COR-L47 (cell line): Measurements from ENCODE around the gene KRTAP4-6.
"Not testable (repeated sequence)": the region's sequence is repeated elsewhere in the genome, so short reads cannot be mapped to it uniquely, and the experiment has no call there.

ENCODE experiments used
- DNase-seq: peaks from one replicate; lab custom pipeline; 2025; lab: John Stamatoyannopoulos, UW

The KRTAP4-6 gene

DNA sequence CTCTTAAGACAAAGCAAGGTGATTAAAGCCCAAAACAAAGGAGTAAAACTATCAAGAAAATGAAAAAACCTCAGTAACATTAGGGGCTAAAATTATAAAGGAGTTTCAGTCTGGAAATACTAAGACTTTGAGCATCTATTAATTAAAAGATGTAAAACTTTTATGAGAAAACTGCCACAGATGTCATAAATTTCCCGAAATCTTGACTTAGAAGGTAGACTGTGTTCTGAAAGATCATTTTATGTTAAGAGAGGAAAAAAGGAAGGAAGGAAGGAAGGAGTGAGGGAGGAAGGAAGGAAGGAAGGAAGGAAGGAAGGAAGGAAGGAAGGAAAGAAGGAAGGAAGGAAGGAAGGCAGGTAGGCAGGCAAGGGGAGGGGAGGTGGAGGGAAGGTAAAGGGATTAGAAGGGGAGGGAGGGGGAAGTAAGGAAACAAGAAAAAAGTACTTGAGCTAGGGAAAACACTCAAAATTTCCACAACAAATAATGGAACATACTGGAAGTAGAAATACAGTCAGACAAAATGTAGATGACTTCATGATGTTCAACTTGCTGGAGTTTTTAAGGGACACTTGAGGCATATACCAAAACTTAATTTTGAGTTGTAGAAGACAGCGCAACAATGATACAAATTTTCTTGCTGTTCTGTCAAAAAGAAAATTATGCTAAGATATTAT, 7.3 kb upstream of the KRTAP4-6 start:
- no peak for DNase-seq

DNA sequence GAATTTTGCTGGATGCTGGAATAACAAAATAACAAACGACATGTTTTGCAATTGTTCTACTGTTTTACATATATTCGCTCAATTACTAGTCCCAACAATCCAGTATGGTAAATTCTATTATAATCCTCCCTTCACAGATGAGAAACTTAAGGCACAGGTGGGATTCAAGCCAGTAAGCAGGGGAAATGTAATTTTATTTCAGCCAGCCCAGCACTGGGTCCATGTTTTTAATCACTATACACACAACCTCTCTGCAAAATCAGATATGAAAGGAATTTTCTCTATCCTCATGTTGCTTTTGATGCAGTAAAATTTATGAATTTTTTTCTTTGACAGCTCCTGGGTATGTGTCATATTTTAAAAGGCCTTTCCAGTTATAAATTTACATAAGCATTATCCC, 4.9 kb upstream of the KRTAP4-6 start:
- no peak for DNase-seq

DNA sequence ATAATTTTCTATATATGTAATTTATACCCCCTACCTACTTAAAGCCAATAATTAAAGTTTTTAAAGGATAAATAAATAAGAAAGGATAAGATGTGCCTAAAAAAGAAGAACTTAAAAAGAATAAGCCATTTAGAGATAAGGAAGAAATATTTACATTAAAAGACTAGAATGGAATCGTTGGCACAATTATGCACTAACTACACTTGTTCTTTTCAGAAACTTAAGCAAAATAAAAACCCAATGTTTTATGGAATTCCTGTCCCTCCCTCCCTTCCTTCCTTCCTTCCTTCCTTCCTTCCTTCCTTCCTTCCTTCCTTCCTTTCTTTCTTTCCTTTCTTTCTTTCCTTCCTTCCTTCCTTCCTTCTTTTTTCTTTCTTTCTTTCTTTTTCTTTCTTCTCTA, 4.5 kb upstream of the KRTAP4-6 start:
- no peak for DNase-seq

DNA sequence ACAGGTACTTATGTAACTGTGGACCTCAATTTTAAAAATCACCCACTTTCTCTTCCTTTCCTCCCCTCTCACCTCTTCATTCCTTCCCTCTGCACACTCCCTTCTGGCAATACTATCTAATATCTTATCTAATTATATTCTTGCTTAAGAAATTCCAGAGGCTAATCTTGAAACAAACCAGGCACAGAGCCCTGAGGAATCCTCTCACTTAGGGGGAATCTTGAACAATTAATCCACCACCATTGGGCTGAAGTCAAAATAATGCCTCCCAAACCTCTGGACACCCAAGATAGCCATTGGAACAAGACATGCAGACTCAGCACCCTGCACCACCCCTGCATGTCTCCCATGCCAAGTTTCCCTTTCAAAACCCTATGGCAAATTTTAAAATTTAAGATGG, 1.0 kb upstream of the KRTAP4-6 start:
- no peak for DNase-seq

DNA sequence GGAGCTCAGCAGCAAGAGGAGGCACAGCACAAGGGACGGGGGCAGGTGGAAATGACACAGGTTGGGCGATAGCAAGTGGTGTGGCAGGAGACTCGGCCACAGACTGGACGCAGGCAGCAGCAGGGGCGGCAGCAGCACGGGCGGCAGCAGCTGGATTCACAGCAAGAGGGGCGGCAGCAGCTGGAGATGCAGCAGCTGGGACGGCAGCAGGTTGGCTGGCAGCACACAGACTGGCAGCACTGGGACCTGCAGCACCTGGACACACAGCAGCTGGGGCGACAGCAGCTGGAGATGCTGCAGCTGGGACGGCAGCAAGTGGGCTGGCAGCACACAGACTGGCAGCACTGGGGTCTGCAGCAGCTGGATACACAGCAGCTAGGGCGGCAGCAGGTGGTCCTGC, 479 bp downstream of the KRTAP4-6 start:
- not testable (repeated sequence) for DNase-seq

DNA sequence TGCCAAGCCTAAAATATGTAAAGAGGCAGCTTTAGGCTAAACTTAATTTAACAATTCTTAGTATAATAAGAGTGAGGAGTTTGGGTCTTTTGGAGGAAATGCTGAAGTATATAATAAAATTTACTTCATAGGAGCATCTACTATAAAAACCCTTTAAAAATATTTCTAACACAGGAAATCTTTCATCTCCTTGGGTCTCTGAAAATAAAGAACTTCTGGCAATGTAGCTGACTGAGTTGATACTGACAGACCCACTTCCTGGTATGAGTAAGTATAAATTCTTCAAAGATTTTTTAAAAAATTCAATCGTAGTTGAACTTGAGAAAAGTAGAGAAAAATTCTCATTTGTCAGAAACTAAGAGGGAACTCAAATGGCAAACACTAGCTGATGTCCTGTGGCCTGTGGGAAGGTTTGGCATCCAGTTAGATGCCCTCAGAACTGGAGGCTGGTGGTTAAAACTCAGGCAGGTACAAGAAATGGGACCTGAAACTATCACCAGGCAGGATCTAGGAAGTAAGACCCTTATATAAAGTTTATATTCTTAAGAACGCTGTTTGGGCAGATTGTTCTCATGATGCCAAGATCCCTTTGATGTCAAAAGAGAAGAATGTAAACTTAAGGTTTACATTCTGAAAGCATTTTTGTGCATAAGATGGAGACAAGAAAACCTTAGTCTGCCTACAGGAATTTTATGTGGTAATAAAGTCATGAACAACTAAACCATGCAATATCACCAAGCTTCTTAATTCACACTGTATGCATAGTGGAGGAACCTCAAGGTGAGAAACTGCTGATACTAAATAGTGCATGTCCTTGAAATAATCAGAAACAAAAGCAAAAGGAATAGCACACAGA, 6.2 kb downstream of the KRTAP4-6 start:
- DNase-seq, result no peak

DNA sequence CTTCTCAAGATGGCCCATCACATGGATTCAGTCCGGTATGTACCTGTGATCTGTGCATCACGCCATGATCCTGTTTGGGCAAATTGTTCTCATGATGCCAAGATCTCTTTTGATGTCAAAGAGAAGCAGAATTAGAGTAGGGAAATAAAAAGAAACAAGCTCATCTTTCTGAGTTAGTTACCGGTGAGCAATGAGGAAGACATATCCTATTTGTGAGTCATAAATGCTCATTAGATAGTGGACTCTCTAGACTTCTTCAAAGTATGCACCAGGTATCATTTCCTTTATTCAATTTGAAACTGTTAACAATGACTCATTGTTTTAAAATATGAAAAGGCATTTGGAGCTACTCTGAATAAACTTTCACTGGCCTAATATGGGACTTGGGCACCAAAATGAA, 8.4 kb downstream of the KRTAP4-6 start:
- DNase-seq, result no peak

DNA sequence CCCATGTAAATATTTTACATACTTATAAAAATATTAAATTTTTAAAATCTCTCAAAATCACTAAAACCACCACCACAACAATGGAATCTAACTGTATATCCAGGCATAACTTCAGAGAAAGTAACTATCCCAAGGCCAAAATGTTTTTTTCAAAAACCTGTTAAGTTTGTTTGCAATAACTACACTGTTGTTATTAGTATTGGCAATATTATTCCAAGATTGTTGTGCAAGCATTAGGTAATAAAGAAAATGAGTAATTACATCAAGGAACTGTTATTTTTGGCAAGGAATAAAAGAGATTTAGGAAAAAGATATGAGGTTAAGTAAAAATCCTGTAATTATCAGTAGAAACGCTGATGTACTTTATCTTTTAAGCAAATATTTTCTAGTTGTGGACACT, 13.0 kb downstream of the KRTAP4-6 start:
- no peak for DNase-seq

DNA sequence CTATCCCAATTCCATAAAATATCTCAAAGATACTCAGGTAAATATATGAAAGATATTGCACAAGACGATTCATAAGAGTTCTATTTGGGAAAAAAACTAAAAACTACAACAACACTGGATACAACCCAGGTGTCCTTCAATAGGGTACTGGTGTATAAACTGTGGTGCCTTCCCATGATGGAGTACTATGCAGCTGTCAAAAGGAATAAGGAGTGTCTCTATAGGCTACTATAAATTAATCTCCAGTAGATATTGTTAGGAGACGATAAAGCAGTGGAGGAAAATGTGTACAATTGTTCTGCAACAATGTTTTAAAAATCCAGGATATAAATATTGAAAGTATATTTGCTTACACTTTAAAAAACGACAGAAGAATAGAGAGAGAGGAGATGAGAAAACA, 13.9 kb downstream of the KRTAP4-6 start:
- no peak for DNase-seq

DNA sequence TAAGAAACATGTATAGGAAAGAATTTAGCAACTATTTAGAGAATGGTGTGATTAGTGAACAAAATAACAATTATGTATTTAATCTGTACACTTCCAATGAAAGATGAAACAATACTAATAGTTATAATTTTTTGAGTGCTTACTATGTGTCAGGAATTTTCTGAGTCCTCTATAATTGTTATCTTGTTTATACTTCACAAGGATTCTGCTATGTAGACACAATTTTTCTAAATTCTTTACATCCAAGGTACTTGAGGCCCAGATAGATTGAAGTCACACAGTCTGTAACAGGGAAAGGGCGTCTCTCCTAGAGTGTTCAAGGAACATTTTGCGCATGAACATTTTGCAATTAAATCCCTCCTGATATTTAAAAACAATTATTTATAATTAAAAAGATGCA, 15.3 kb downstream of the KRTAP4-6 start:
- DNase-seq, result no peak

DNA sequence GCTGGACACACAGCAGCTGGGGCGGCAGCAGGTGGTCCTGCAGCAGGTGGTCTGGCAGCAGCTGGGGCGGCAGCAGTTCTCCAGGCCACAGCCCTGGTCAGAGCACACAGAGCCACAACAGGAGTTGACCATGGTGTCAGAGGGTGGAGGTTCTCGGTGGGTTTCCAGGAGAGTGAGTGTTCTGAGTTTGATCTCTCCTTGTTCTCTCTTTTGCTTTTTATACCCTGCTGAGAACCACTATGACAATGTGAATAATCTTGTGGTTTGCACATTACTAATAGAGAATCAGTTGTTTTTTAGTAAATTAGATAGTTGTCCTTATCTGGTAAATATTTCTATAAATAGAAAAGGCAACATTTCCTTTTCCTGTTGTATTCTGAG, 16.4 kb downstream of the KRTAP4-6 start, which contains the start of gene KRTAP4-12:
TSS of gene KRTAP4-12 (minus strand) at position 192 of the 381 bp plus-strand sequence. CDS start at position 132, 60 bp downstream.
- DNase-seq, result not testable (repeated sequence)

DNA sequence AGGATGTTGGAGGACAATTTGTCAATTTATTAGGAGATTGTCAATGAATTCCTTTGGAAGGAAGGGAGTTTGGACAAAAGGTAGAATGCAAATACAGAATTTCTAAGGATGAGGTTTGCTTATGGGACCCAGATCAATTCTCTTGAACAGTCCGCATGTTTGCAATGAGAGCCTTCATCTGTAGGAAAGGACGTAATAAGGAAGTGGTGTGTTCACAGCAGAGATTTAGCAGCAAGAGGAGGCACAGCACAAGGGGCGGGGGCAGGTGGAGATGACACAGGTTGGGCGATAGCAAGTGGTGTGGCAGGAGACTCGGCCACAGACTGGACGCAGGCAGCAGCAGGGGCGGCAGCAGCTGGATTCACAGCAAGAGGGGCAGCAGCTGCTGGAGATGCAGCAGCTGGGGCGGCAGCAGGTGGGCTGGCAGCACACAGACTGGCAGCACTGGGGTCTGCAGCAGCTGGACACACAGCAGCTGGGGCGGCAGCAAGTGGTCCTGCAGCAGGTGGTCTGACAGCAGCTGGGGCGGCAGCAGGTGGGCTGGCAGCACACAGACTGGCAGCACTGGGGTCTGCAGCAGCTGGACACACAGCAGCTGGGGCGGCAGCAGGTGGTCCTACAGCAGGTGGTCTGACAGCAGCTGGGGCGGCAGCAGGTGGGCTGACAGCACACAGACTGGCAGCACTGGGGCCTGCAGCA, 16.9 kb downstream of the KRTAP4-6 start:
- not testable (repeated sequence) for DNase-seq

DNA sequence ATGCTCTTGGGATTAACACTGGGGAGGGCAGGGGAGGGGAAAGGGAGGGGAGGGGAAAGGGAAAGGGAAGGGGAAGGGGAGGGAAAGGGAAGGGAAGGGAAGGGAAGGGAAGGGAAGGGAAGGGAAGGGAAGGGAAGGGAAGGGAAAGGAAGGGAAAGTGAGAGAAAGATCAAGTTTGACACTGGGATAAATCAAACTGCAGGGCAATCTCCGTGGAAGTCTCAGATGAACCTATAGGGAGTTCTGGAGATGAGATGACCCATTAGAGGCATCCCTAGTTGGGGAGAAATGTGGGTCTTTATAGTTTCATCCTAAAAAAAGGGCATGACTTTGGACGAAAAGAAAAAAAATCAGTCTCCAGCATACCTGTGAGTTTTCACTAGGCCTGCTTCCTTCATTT, 18.6 kb downstream of the KRTAP4-6 start:
- DNase-seq, result no peak

DNA sequence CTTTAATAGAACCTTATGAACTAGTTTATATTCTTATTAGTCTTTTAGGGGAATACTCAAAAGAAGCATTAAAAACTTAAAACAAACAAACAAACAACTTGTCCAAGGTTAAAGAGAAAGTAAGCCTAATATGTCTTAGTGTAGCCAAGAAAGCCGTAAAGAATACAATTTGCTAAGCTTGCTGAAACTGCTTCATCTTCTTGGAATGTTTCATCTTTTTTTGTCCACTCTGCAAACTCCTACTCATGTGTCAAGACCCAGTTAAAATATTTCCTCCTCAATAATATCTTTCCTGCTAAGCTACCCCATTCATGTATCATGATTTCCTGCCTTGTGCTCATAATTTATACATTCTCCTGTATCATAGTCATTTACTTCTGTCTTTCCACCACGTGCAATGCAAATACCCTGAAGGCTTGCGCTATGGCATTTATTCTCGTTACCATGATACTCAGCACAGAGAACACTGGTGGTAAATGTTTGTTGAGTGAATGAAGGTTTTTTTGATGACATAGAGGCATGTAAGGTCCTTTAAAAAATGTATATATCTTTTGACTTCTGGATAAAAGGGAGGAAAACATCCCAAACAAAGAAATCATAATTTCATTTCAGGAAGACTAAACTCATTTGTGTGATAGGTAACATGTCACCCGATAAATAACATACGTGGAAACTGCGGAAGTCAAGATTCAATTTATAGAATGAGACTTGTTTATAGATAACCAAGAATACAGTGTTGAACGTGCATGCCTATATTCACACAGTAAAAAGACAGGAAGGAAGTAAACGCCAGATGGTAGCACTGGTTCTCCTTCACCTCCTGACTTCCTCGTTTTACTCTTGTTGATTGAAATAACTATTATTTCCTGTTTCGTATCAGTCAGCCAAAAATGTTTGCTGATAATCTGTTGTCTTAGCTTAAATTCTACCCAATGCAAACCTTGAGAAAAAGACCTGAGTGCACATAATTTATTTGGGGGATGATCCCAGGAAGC, 20.4 kb downstream of the KRTAP4-6 start:
- not testable (repeated sequence) for DNase-seq

DNA sequence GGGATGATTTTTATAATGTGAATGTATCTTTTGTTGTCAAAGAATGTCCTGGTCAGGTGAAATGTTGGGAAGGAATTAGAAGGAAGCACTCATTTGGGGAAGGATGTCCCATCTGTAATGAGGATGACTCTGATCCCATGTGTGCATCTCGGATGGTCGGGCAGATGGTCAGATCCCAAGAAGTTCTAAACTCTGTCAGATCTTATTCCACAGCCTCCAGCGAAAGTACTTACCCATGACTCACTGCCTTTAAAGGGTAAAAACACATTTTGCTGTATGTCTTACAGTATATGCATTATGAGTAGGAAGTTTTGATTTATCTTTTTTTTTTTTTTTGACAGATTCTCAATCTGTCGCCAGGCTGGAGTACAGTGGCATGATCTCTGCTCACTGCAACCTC, 21.6 kb downstream of the KRTAP4-6 start:
- DNase-seq, result no peak

DNA sequence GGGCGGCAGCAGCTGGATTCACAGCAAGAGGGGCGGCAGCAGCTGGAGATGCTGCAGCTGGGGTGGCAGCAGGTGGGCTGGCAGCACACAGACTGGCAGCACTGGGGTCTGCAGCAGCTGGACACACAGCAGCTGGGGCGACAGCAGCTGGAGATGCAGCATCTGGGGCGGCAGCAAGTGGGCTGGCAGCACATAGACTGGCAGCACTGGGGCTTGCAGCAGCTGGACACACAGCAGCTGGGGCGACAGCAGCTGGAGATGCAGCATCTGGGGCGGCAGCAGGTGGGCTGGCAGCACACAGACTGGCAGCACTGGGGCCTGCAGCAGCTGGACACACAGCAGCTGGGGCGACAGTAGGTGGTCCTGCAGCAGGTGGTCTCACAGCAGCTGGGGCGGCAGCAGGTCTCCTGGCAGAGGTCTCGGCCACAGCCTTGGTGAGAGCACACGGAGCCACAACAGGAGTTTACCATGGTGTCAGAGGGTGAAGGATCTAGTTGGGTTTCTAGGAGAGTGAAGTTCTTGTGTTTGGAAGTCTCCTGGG, 22.4 kb downstream of the KRTAP4-6 start, which contains the start of gene KRTAP4-11:
TSS of gene KRTAP4-11 (minus strand) at position 528 of the 541 bp plus-strand sequence. CDS start at position 470, 58 bp downstream.
- DNase-seq, result not testable (repeated sequence)

DNA sequence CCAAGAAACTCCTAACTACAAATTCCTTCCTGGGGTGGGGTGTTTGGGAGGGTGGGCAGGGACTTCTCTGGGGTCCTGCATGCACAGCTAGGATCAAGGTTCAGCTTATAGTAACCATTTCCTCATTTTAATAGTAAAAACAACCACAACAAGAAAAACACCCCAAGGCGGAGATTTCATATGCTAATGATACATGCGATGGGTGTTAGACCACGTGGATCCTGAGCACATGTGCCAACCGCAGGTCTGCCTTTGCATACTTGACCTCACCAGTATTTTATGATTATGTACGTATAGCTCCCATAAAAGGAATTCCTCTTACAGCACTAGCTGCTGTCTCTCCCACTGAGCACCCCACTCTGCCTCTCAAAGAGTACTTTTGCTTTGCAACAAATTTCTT, 24.0 kb downstream of the KRTAP4-6 start:
- no peak for DNase-seq

DNA sequence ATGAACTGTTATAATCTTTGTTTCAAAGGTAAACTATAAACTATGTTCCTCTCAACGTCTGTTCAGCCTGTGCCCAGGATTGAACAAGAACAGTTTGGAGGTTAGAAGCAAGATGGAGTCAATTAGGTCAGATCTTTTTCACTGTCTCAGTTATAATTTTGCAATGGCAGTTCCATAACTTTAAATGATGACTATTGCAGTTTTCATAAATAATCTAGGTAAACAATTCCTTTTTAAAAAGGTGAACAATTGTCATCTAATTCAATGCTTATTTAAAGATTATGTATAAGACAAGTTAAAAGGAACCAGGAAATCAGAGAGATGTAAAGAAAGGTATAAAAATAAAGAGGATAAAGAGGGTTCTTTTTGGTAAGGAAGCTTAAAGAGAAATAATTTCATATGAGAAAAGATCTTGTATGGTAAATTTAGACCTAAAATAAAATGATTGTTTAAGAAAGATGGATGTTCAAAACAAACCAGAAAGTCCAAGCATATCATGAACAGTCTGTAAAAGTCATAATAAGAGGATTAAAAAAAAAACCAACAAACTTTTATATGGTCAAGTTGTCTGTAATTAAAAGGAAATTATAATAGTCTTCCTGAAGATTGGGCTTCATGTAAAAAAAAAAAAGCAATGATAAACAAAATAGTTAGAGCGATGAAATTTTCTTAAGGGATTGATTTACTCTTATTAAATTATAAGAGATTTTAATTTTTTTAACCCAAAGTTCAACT, 29.0 kb downstream of the KRTAP4-6 start:
- DNase-seq, result no peak

DNA sequence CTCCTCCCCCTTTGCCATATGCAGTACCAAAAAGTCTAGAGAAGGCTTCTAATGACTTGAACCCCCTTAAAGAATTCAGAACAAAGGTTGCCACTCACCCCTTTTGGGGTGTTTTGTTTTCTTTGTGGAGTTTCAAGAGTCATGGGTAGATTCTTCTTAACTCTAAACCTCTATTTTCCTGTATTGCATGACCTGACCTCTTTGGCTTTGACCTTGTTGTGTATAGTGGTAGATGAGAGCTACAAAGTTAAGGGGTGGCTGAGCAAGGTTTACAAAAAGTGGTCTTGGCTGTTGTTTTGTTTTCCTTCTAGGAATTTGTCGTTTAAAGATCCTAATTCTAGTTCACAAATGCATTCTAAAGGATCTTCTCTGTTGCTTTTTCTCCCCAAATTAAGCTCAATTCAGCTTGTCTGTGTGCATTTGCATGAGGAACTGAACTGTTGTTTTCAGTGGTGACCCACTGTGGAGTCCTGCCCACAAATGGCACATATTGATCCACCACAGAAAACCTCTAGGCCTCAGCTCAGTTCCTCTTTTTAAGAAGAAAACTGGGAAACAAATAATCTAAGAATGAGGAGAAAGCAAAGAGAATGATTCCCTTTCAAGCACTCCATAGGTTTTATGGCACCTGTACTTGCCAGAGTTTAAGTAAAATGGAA, 31.5 kb downstream of the KRTAP4-6 start:
- DNase-seq, result not testable (repeated sequence)

DNA sequence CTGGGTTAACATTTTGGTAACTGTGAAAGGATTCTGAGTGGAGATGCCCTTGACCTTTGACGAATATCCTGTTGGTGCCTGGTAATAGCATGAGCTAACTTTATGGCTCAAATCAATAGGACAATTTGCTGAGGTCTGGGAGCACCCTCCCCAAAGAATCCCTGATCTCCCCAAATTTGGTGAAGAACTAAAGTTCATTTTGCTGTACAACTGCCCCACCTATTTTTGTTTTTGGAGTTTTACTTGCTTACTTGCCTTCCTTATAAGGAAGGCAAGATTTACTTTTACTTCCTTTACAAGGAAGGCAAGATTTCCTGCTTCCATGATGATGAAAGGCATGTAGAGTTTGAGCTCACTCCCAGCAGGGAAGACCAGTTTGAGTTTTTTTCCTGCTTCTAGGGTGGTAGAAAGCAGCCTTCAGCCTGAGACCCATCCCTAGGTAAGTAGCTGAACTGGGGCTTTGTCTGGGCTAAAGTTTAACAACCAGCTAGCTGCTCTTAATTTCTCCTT, 32.3 kb downstream of the KRTAP4-6 start:
- DNase-seq, result no peak
